Tibial nerve (tissue), 4 donors: ENCODE results near the gene UNC45A. TPM values are rescaled to one million over a fixed set of nuclear protein-coding genes. Genes with fewer than 3 reads are reported as not detected.

Experiments
- DNase-seq, 2 donors: peaks; one replicate each; pipeline ENCODE4 v3.0.0-alpha.2; 2019; ENCODE audit warnings: low spot score in 2 of 2
- H3K27ac ChIP-seq, 4 donors: fragments of 200-600 bp; sonication (generic) in 3 of 4; one replicate each; pipeline ENCODE4 v1.5.1; 2017 to 2019; ENCODE audit warnings: mild to moderate bottlenecking in 1 of 4
- H3K27me3 ChIP-seq, 2 donors: fragments of 200-600 bp; sonication (generic) in 1 of 2; one replicate each; pipeline versions ENCODE4 v1.5.1 to v1.6.0; 2017 to 2019
- H3K36me3 ChIP-seq, 3 donors: fragments of 200-600 bp; sonication (generic); one replicate each; pipeline ENCODE4 v1.5.1; 2018 to 2019
- H3K4me1 ChIP-seq, 4 donors: fragments of 200-600 bp; sonication (generic) in 3 of 4; one replicate each; pipeline ENCODE4 v1.5.1; 2017 to 2019
- H3K4me3 ChIP-seq, 4 donors: fragments of 200-600 bp; sonication (generic) in 3 of 4; one replicate each; pipeline ENCODE4 v1.5.1; 2017 to 2019; ENCODE audit warnings: mild to moderate bottlenecking in 1 of 4, moderate library complexity in 1 of 4
- H3K9me3 ChIP-seq, 4 donors: fragments of 200-600 bp; sonication (generic) in 3 of 4; one replicate each; pipeline ENCODE4 v1.5.1; 2017 to 2019
- CTCF ChIP-seq, 5 experiments: fragments of 200-600 bp in 3 of 5; fragments of 450-650 bp in 2 of 5; sonication (generic) in 3 of 5; IDR thresholded peaks; one replicate each; pipeline ENCODE4 v1.5.1; 2016 to 2019; ENCODE audit warnings: antibody characterized with exemption in 5 of 5, mild to moderate bottlenecking in 3 of 5, moderate library complexity in 2 of 5
- EP300 ChIP-seq, 2 donors: sonication (generic); formaldehyde crosslinking; IDR thresholded peaks; one replicate each; pipeline ENCODE4 v1.6.1; 2017; ENCODE audit warnings: antibody characterized with exemption in 2 of 2, mild to moderate bottlenecking in 1 of 2
- POLR2A ChIP-seq, 2 donors: fragments of 450-650 bp; IDR thresholded peaks; one replicate each; pipeline ENCODE4 v1.6.1; 2017; ENCODE audit warnings: antibody characterized with exemption in 2 of 2, mild to moderate bottlenecking in 2 of 2, moderate library complexity in 2 of 2
- WGBS, 2 donors: methylation state at CpG; one replicate each; pipeline ENCODE4 v1.1.5; 2018; 5-methylcytosine and 5-hydroxymethylcytosine counted together
- total RNA-seq, 4 donors: library from RNA; depleted of rRNA; stranded (reverse); fragments of >200 nt; gene quantifications; one replicate each; pipeline ENCODE4 v1.1.0, GENCODE V29; 2016

UNC45A gene
- total RNA-seq, 4 donors from 2014 or later: 47.7 to 64.2 (median 58.4) TPM

GRCh38 chr15:90902040-90902839 is 32.8 kb upstream of the UNC45A start:
- H3K4me1 ChIP-seq: peaks cover 0 to 50% (median 38%) of the 10 kb centered on the region in 4 donors
- peaks cover 0 to 27% (median 23%) of the 10 kb centered on the region in 3 donors for H3K36me3 ChIP-seq
- peak overlapping the region; percentile 47 to 94 (median 91) for H3K27ac ChIP-seq
- H3K27me3 ChIP-seq: no peaks in the 10 kb centered on the region
- H3K9me3 ChIP-seq: no peaks in the 10 kb centered on the region
- 0% methylated on average over 31 to 52 of the region's 71 CpGs for WGBS, 2 donors
- H3K4me3 ChIP-seq: peak overlapping the region; percentile 55 to 87 (median 78)
- peak; percentile 61 to 75 for DNase-seq
- TF ChIP-seq POLR2A (IDR thresholded peaks at IDR 0.05) (peak; percentile 29 to 55), EP300 (IDR thresholded peaks at IDR 0.05) (peak in 1 of 2 donors; percentile 78), CTCF (IDR thresholded peaks at IDR 0.05) (peak; percentile 64 to 95 (median 86))

- no peak for DNase-seq
- H3K4me3 ChIP-seq: peak within 1 kb of the TSS; percentile 64 to 87 (median 80)
- peaks cover 0 to 31% (median 30%) of the 10 kb centered on the region in 3 donors for H3K36me3 ChIP-seq
- H3K27me3 ChIP-seq: no peaks in the 10 kb centered on the region
- H3K4me1 ChIP-seq: peaks cover 0 to 58% (median 46%) of the 10 kb centered on the region in 4 donors
- no peak for TF ChIP-seq POLR2A (IDR thresholded peaks at IDR 0.05)
- peak in 1 of 2 donors; percentile 64 for TF ChIP-seq EP300 (IDR thresholded peaks at IDR 0.05)
- TF ChIP-seq CTCF (IDR thresholded peaks at IDR 0.05): peak in 1 of 5 experiments; percentile 9
- no peaks in the 10 kb centered on the region for H3K9me3 ChIP-seq
- 1% methylated on average over 5 to 47 of the region's 81 CpGs for WGBS, 2 donors
- H3K27ac ChIP-seq: peak within 1 kb of the TSS; percentile 84 to 96 (median 95)
Observed at GRCh38 chr15:90902840-90903732, 32.0 kb upstream of the UNC45A start, which contains the start of gene MAN2A2. MAN2A2 (plus strand) TSS chr15:90903302; CDS start chr15:90904208, 906 bp downstream.

- H3K4me3 ChIP-seq: peak overlapping the region; percentile 64 to 87 (median 80)
- TF ChIP-seq EP300 (IDR thresholded peaks at IDR 0.05) (no peak), POLR2A (IDR thresholded peaks at IDR 0.05) (no peak), CTCF (IDR thresholded peaks at IDR 0.05) (no peak)
- DNase-seq: no peak
- no peaks in the 10 kb centered on the region for H3K27me3 ChIP-seq
- H3K9me3 ChIP-seq: no peaks in the 10 kb centered on the region
- H3K36me3 ChIP-seq: peaks cover 0 to 31% (median 30%) of the 10 kb centered on the region in 3 donors
- H3K27ac ChIP-seq: peak overlapping the region; percentile 84 to 96 (median 95)
- peaks cover 0 to 67% (median 54%) of the 10 kb centered on the region in 4 donors for H3K4me1 ChIP-seq
- 40 to 56% methylated on average over 17 to 18 of the region's 18 CpGs for WGBS, 2 donors
Observed at GRCh38 chr15:90903733-90904536, 31.1 kb upstream of the UNC45A start.

GRCh38 chr15:90904746-90905145 is 30.3 kb upstream of the UNC45A start:
- peaks cover 0 to 39% (median 32%) of the 10 kb centered on the region in 3 donors for H3K36me3 ChIP-seq
- peaks cover 0 to 75% (median 59%) of the 10 kb centered on the region in 4 donors for H3K4me1 ChIP-seq
- TF ChIP-seq CTCF (IDR thresholded peaks at IDR 0.05): no peak
- TF ChIP-seq EP300 (IDR thresholded peaks at IDR 0.05): no peak
- TF ChIP-seq POLR2A (IDR thresholded peaks at IDR 0.05): no peak
- DNase-seq: no peak
- H3K27ac ChIP-seq: peak overlapping the region in 3 of 4 donors; percentile 52 to 96 (median 94)
- H3K27me3 ChIP-seq: no peaks in the 10 kb centered on the region
- no peaks in the 10 kb centered on the region for H3K9me3 ChIP-seq
- 84 to 90% methylated on average over 9 of the region's 9 CpGs for WGBS, 2 donors
- no peak overlapping the region for H3K4me3 ChIP-seq
